H9 (cell line): ENCODE data around the gene IGF2R. TPM values are rescaled to one million over a fixed set of nuclear protein-coding genes. Genes with fewer than 3 reads are reported as not detected.
"Not testable (repeated sequence)": the region's sequence is repeated elsewhere in the genome, so short reads cannot be mapped to it uniquely, and the experiment has no call there.

Experiments
- DNase-seq: peaks from one replicate; pipeline ENCODE4 v3.0.0-alpha.2; 2017
- H2AFZ ChIP-seq: one replicate; pipeline ENCODE4 v1.6.1; 2013; ENCODE audit warnings: mild to moderate bottlenecking, low read length, control low read depth, moderate library complexity
- H2AK5ac ChIP-seq: 2 replicates; pipeline ENCODE4 v1.6.1; 2013; ENCODE audit warnings: low read length, control low read depth, mixed read lengths; ENCODE audit not compliant: insufficient read length
- H2BK120ac ChIP-seq: one replicate; pipeline ENCODE4 v1.6.1; 2013; ENCODE audit warnings: low read depth, mild to moderate bottlenecking, low read length, control low read depth, inconsistent platforms; ENCODE audit not compliant: poor library complexity, severe bottlenecking
- H2BK12ac ChIP-seq: 2 replicates; pipeline ENCODE4 v1.6.1; 2013; ENCODE audit warnings: low read length, control low read depth, mixed read lengths, low read depth; ENCODE audit not compliant: insufficient read length
- H2BK15ac ChIP-seq: 2 replicates; pipeline ENCODE4 v1.6.1; 2013; ENCODE audit warnings: low read depth, low read length, control low read depth
- H2BK20ac ChIP-seq: one replicate; pipeline ENCODE4 v1.6.1; 2013; ENCODE audit warnings: low read depth, mild to moderate bottlenecking, low read length, control low read depth, inconsistent platforms; ENCODE audit not compliant: poor library complexity, severe bottlenecking
- H2BK5ac ChIP-seq: 2 replicates; pipeline ENCODE4 v1.6.1; 2013; ENCODE audit warnings: low read length, control low read depth, mixed read lengths; ENCODE audit not compliant: insufficient read length
- H3K14ac ChIP-seq: 2 replicates; pipeline ENCODE4 v1.6.1; 2013; ENCODE audit warnings: low read length, control low read depth; ENCODE audit not compliant: insufficient read depth
- H3K18ac ChIP-seq: 2 replicates; pipeline ENCODE4 v1.6.1; 2013; ENCODE audit warnings: low read depth, mild to moderate bottlenecking, mixed read lengths, low read length, control low read depth; ENCODE audit not compliant: insufficient read length
- H3K23ac ChIP-seq: 2 replicates; pipeline ENCODE4 v1.6.1; 2013; ENCODE audit warnings: low read length, control low read depth, mixed read lengths, low read depth; ENCODE audit not compliant: insufficient read length
- H3K23me2 ChIP-seq: 2 replicates; pipeline ENCODE4 v1.6.1; 2013; ENCODE audit warnings: low read depth, mild to moderate bottlenecking, mixed read lengths, low read length, control low read depth; ENCODE audit not compliant: insufficient read length, poor library complexity, severe bottlenecking
- H3K27ac ChIP-seq: 2 replicates; pipeline ENCODE4 v1.5.1; 2013; ENCODE audit warnings: low read length, control low read depth, mixed read lengths, low read depth; ENCODE audit not compliant: insufficient read length
- H3K27me3 ChIP-seq: 2 replicates; pipeline ENCODE4 v1.6.1; 2013; ENCODE audit warnings: low read length, control low read depth, inconsistent platforms; ENCODE audit not compliant: insufficient read depth
- H3K4ac ChIP-seq: 2 replicates; pipeline ENCODE4 v1.6.1; 2013; ENCODE audit warnings: low read depth, mild to moderate bottlenecking, control low read depth, inconsistent platforms, low read length, moderate library complexity
- H3K4me1 ChIP-seq: 2 replicates; pipeline ENCODE4 v1.6.1; 2013; ENCODE audit warnings: low read length, control low read depth, inconsistent platforms; ENCODE audit not compliant: insufficient read depth
- H3K4me2 ChIP-seq: 2 replicates; pipeline ENCODE4 v1.6.1; 2013; ENCODE audit warnings: low read length, control low read depth, mixed read lengths; ENCODE audit not compliant: insufficient read length, insufficient read depth
- H3K56ac ChIP-seq: 2 replicates; pipeline ENCODE4 v1.6.1; 2013; ENCODE audit warnings: low read depth, mild to moderate bottlenecking, mixed read lengths, low read length, control low read depth; ENCODE audit not compliant: insufficient read length
- H3K79me1 ChIP-seq: 2 replicates; pipeline ENCODE4 v1.6.1; 2013; ENCODE audit warnings: low read depth, mild to moderate bottlenecking, moderate library complexity, low read length, control low read depth, inconsistent platforms; ENCODE audit not compliant: insufficient read depth, poor library complexity, severe bottlenecking
- H3K79me2 ChIP-seq: 2 replicates; pipeline ENCODE4 v1.6.1; 2013; ENCODE audit warnings: low read length, control low read depth, inconsistent platforms; ENCODE audit not compliant: insufficient read depth
- H3K9ac ChIP-seq: 2 replicates; pipeline ENCODE4 v1.6.1; 2013; ENCODE audit warnings: low read length, control low read depth, mixed read lengths; ENCODE audit not compliant: insufficient read length; ENCODE audit errors: extremely low read depth
- H3K9me3 ChIP-seq: one replicate; pipeline ENCODE4 v1.6.1; 2013; ENCODE audit warnings: low read depth, low read length, inconsistent platforms; ENCODE audit not compliant: control insufficient read depth
- H3T11ph ChIP-seq: one replicate; pipeline ENCODE4 v1.6.1; 2013; ENCODE audit warnings: mild to moderate bottlenecking, low read length, control low read depth, inconsistent platforms
- H4K20me1 ChIP-seq: one replicate; pipeline ENCODE4 v1.6.1; 2013; ENCODE audit not compliant: control insufficient read depth, insufficient read length, insufficient read depth
- H4K5ac ChIP-seq: 2 replicates; pipeline ENCODE4 v1.6.1; 2013; ENCODE audit warnings: low read depth, mild to moderate bottlenecking, mixed read lengths, low read length, control low read depth; ENCODE audit not compliant: insufficient read length
- H4K8ac ChIP-seq: replicated peaks from 2 replicates; pipeline ENCODE4 v1.6.1; 2013; ENCODE audit warnings: low read length, control low read depth, mixed read lengths, low read depth; ENCODE audit not compliant: insufficient read length
- H4K91ac ChIP-seq: 2 replicates; pipeline ENCODE4 v1.6.1; 2013; ENCODE audit warnings: low read depth, mild to moderate bottlenecking, moderate library complexity, mixed read lengths, low read length, control low read depth; ENCODE audit not compliant: insufficient read length
- H3K27ac Mint-ChIP-seq, 3 experiments: 2 replicates in 2 of 3; 3 replicates in 1 of 3; pipeline ENCODE4 v1.8.0; 2020 to 2021; ENCODE audit warnings: mixed read lengths in 3 of 3, mild to moderate bottlenecking in 1 of 3, moderate library complexity in 1 of 3
- H3K27me3 Mint-ChIP-seq: 2 replicates; pipeline ENCODE4 v1.8.0; 2021; ENCODE audit warnings: low read depth, mild to moderate bottlenecking, moderate library complexity, mixed read lengths
- H3K36me3 Mint-ChIP-seq, 3 experiments: 2 replicates in 2 of 3; 3 replicates in 1 of 3; pipeline ENCODE4 v1.8.0; 2020 to 2021; ENCODE audit warnings: low read depth in 3 of 3, mixed read lengths in 3 of 3; ENCODE audit not compliant: insufficient read depth in 1 of 3
- H3K4me1 Mint-ChIP-seq, 2 experiments: 2 replicates each; pipeline ENCODE4 v1.8.0; 2020; ENCODE audit warnings: mixed read lengths in 2 of 2
- H3K4me3 Mint-ChIP-seq, 2 experiments: 2 replicates in 1 of 2; 3 replicates in 1 of 2; pipeline ENCODE4 v1.8.0; 2020 to 2021; ENCODE audit warnings: mild to moderate bottlenecking in 2 of 2, mixed read lengths in 2 of 2, moderate library complexity in 1 of 2
- H3K9me3 Mint-ChIP-seq, 2 experiments: 2 replicates in 1 of 2; 3 replicates in 1 of 2; pipeline ENCODE4 v1.8.0; 2020; ENCODE audit warnings: mild to moderate bottlenecking in 2 of 2, mixed read lengths in 2 of 2, moderate library complexity in 1 of 2
- CTCF ChIP-seq: fragments of 200-600 bp; sonication (generic); conservative IDR thresholded peaks from 3 replicates; pipeline ENCODE4 v1.8.0; 2021; ENCODE audit warnings: antibody characterized with exemption, mild to moderate bottlenecking
- WGBS: extraction: QIAGEN DNeasy Blood & Tissue Kit; methylation state at CpG from one replicate; pipeline ENCODE4 v1.1.7; 2013; ENCODE audit warnings: missing lambda C conversion rate, low lambda C conversion rate, mixed read lengths; ENCODE audit not compliant: insufficient read length; ENCODE audit errors: extremely low coverage; 5-methylcytosine and 5-hydroxymethylcytosine counted together
- total RNA-seq: library from RNA; stranded (reverse); gene quantifications from 2 replicates; pipeline ENCODE4 v1.2.1, GENCODE V29; 2021

The IGF2R gene
- total RNA-seq, 1 experiment from 2014 or later = 66.7 TPM

- no peaks in the 10 kb centered on the region for H4K20me1 ChIP-seq
- H4K5ac ChIP-seq = no peak overlapping the region
- no peak for DNase-seq
- H3T11ph ChIP-seq = no peak overlapping the region
- no peak overlapping the region for H3K4ac ChIP-seq
- no peak overlapping the region for H3K9ac ChIP-seq
- no peaks in the 10 kb centered on the region for H3K79me2 ChIP-seq
- H3K9me3 Mint-ChIP-seq = no peaks in the 10 kb centered on the region
- peaks cover 16% of the 10 kb centered on the region for H3K27me3 Mint-ChIP-seq
- no peak overlapping the region for H2BK20ac ChIP-seq
- TF ChIP-seq CTCF = no peak
- H3K23me2 ChIP-seq = no peaks in the 10 kb centered on the region
- peaks cover 43 to 61% of the 10 kb centered on the region in 2 experiments for H3K4me1 Mint-ChIP-seq
- H2BK12ac ChIP-seq = no peak overlapping the region
- H3K4me3 Mint-ChIP-seq = no peak overlapping the region; a peak in 1 of 5 replicates
- WGBS = no CpG with 5 or more reads among the region's 47 CpGs
- H3K27ac Mint-ChIP-seq = peak overlapping the region in 1 of 3 experiments; percentile 66; a peak in 3 of 7 replicates
- H2BK120ac ChIP-seq = no peak overlapping the region
- no peak overlapping the region for H3K4me2 ChIP-seq
- H3K27me3 ChIP-seq = no peaks in the 10 kb centered on the region
- peaks cover 6% of the 10 kb centered on the region; the same call in 1 of the 2 replicates for H3K4me1 ChIP-seq
- no peak overlapping the region for H3K23ac ChIP-seq
- no peak overlapping the region for H4K8ac ChIP-seq
- no peak overlapping the region for H3K56ac ChIP-seq
- no peak overlapping the region for H2AFZ ChIP-seq
- H3K18ac ChIP-seq = no peak overlapping the region
- H3K14ac ChIP-seq = no peak overlapping the region; the same call in 1 of the 2 replicates
- H2BK15ac ChIP-seq = no peak overlapping the region
- H3K79me1 ChIP-seq = no peaks in the 10 kb centered on the region
- no peak overlapping the region for H3K27ac ChIP-seq
- no peak overlapping the region for H2BK5ac ChIP-seq
- no peak overlapping the region for H4K91ac ChIP-seq
- no peak overlapping the region for H2AK5ac ChIP-seq
- H3K36me3 Mint-ChIP-seq = peaks cover 0 to 2% (median 0%) of the 10 kb centered on the region in 3 experiments; a peak in 1 of 7 replicates
- H3K9me3 ChIP-seq = no peaks in the 10 kb centered on the region
Measured at GRCh38 chr6:160133441-160134336, 164.8 kb downstream of the IGF2R start.

- H3K14ac ChIP-seq, H3K56ac ChIP-seq, H3K79me1 ChIP-seq, H3K79me2 ChIP-seq, H2BK20ac ChIP-seq, H3K4me3 Mint-ChIP-seq, H3K4me2 ChIP-seq, H2BK120ac ChIP-seq, DNase-seq, H3K23ac ChIP-seq, H3K9me3 Mint-ChIP-seq, H4K5ac ChIP-seq, H3K4ac ChIP-seq, H2BK12ac ChIP-seq, H3K18ac ChIP-seq, H3K23me2 ChIP-seq, H3K4me1 ChIP-seq, H2BK5ac ChIP-seq, H3K36me3 Mint-ChIP-seq, H3K9ac ChIP-seq, H3K27ac Mint-ChIP-seq, H4K20me1 ChIP-seq, H4K91ac ChIP-seq, H3K27ac ChIP-seq, H3K27me3 ChIP-seq, H2AK5ac ChIP-seq, H2AFZ ChIP-seq, H2BK15ac ChIP-seq, H3K9me3 ChIP-seq, H3T11ph ChIP-seq, H4K8ac ChIP-seq: not testable (repeated sequence)
- Mint-ChIP-seq H3K27me3 (peaks cover 14% of the 10 kb centered on the region), H3K4me1 (peaks cover 47 to 65% of the 10 kb centered on the region in 2 experiments)
- WGBS = no CpG with 5 or more reads among the region's 20 CpGs
Measured at GRCh38 chr6:160134337-160134751, 165.5 kb downstream of the IGF2R start.
